Naive B cell (primary cell): ENCODE results near the gene HTR3B. TPM values are rescaled to one million over a fixed set of nuclear protein-coding genes. Genes with fewer than 3 reads are reported as not detected.
A peak's percentile ranks its signal among the peaks of the same experiment; 100 is the strongest.
"Not testable (repeated sequence)": the region's sequence is repeated elsewhere in the genome, so short reads cannot be mapped to it uniquely, and the experiment has no call there.

Source experiments
- ATAC-seq, 2 donors: fragments of 150-1000 bp; cut with Tn5 transposase; 2 replicates each; pipeline ENCODE4 v1.10.0; 2021; ENCODE audit warnings: low read depth in 2 of 2, mild to moderate bottlenecking in 2 of 2, moderate library complexity in 2 of 2
- DNase-seq: peaks from one replicate; pipeline ENCODE4 v3.0.0; 2022
- H3K27ac Mint-ChIP-seq, 6 donors: one replicate each; pipeline ENCODE4 v1.8.0; 2020 to 2022; ENCODE audit warnings: mild to moderate bottlenecking in 6 of 6, mixed read lengths in 6 of 6, moderate library complexity in 5 of 6, inconsistent platforms in 2 of 6
- H3K27me3 Mint-ChIP-seq, 3 donors: one replicate each; pipeline ENCODE4 v1.8.0; 2021 to 2022; ENCODE audit warnings: mixed read lengths in 3 of 3, mild to moderate bottlenecking in 1 of 3
- H3K36me3 Mint-ChIP-seq, 2 donors: one replicate each; pipeline ENCODE4 v1.8.0; 2020 to 2022; ENCODE audit warnings: mixed read lengths in 2 of 2, inconsistent platforms in 1 of 2, mild to moderate bottlenecking in 1 of 2
- H3K4me1 Mint-ChIP-seq, 3 donors: one replicate each; pipeline ENCODE4 v1.8.0; 2020 to 2022; ENCODE audit warnings: mixed read lengths in 3 of 3, inconsistent platforms in 1 of 3, mild to moderate bottlenecking in 1 of 3, moderate library complexity in 1 of 3
- H3K4me3 Mint-ChIP-seq, 8 donors: one replicate each; pipeline ENCODE4 v1.8.0; 2020 to 2022; ENCODE audit warnings: mild to moderate bottlenecking in 8 of 8, mixed read lengths in 8 of 8, moderate library complexity in 8 of 8, inconsistent platforms in 2 of 8
- H3K9me3 Mint-ChIP-seq, 7 donors: one replicate each; pipeline ENCODE4 v1.8.0; 2020 to 2022; ENCODE audit warnings: mixed read lengths in 7 of 7, mild to moderate bottlenecking in 5 of 7, inconsistent platforms in 2 of 7, moderate library complexity in 1 of 7
- polyA plus RNA-seq, 6 donors: library from polyadenylated mRNA; unstranded; fragments of 300-500 nt; fragmentation: Illumina TruSeq; gene quantifications; one replicate each; pipeline ENCODE4 v1.2.3, GENCODE V29; 2021; ENCODE audit warnings: low read depth in 6 of 6

The HTR3B gene
- polyA plus RNA-seq, 6 donors from 2014 or later = not detected

- not testable (repeated sequence) for DNase-seq, H3K27ac Mint-ChIP-seq, H3K4me3 Mint-ChIP-seq, H3K9me3 Mint-ChIP-seq, ATAC-seq, H3K36me3 Mint-ChIP-seq
- H3K4me1 Mint-ChIP-seq = peaks cover 0 to 12% (median 6%) of the 10 kb centered on the region in 3 donors
- peaks cover 12 to 35% (median 15%) of the 10 kb centered on the region in 3 donors for H3K27me3 Mint-ChIP-seq
Observed at GRCh38 chr11:113934193-113934592, 29.6 kb downstream of the HTR3B start.

- H3K27ac Mint-ChIP-seq = peak overlapping the region in 1 of 6 donors; percentile 25
- H3K27me3 Mint-ChIP-seq = peaks cover 12 to 34% (median 15%) of the 10 kb centered on the region in 3 donors
- peaks cover 0 to 2% (median 0%) of the 10 kb centered on the region in 7 donors for H3K9me3 Mint-ChIP-seq
- no peak for ATAC-seq
- no peak overlapping the region for H3K4me3 Mint-ChIP-seq
- DNase-seq = no peak
- H3K36me3 Mint-ChIP-seq = no peaks in the 10 kb centered on the region
- H3K4me1 Mint-ChIP-seq = peaks cover 0 to 12% (median 6%) of the 10 kb centered on the region in 3 donors
Observed at GRCh38 chr11:113934761-113935160, 30.2 kb downstream of the HTR3B start.

- DNase-seq (no peak), ATAC-seq (no peak)
- Mint-ChIP-seq H3K27ac (peak overlapping the region in 1 of 6 donors; percentile 34), H3K4me3 (no peak overlapping the region), H3K27me3 (peaks cover 13 to 30% (median 23%) of the 10 kb centered on the region in 3 donors), H3K9me3 (peaks cover 0 to 2% (median 0%) of the 10 kb centered on the region in 7 donors), H3K4me1 (peaks cover 0 to 15% (median 6%) of the 10 kb centered on the region in 3 donors), H3K36me3 (no peaks in the 10 kb centered on the region)
Observed at GRCh38 chr11:113935858-113936257, 31.3 kb downstream of the HTR3B start.

- H3K27ac Mint-ChIP-seq = peak overlapping the region in 2 of 6 donors; percentile 3 to 75
- ATAC-seq (no peak), DNase-seq (no peak)
- H3K4me1 Mint-ChIP-seq = peaks cover 6 to 15% (median 6%) of the 10 kb centered on the region in 3 donors
- peaks cover 13 to 25% (median 18%) of the 10 kb centered on the region in 3 donors for H3K27me3 Mint-ChIP-seq
- no peaks in the 10 kb centered on the region for H3K36me3 Mint-ChIP-seq
- no peak overlapping the region for H3K4me3 Mint-ChIP-seq
- peaks cover 0 to 2% (median 0%) of the 10 kb centered on the region in 7 donors for H3K9me3 Mint-ChIP-seq
Observed at GRCh38 chr11:113937918-113938317, 33.3 kb downstream of the HTR3B start.

GRCh38 chr11:113942256-113942655 lies 37.7 kb downstream of the HTR3B start:
- peak overlapping the region in 2 of 8 donors; percentile 37 to 51 for H3K4me3 Mint-ChIP-seq
- no peak overlapping the region for H3K27ac Mint-ChIP-seq
- H3K36me3 Mint-ChIP-seq = no peaks in the 10 kb centered on the region
- ATAC-seq (no peak), DNase-seq (no peak)
- H3K4me1 Mint-ChIP-seq = peaks cover 18 to 30% (median 20%) of the 10 kb centered on the region in 3 donors
- peaks cover 0 to 10% (median 5%) of the 10 kb centered on the region in 3 donors for H3K27me3 Mint-ChIP-seq
- peaks cover 0 to 2% (median 0%) of the 10 kb centered on the region in 7 donors for H3K9me3 Mint-ChIP-seq

- Mint-ChIP-seq H3K4me1 (peaks cover 29 to 52% (median 37%) of the 10 kb centered on the region in 3 donors), H3K4me3 (peak overlapping the region in 1 of 8 donors; percentile 55), H3K27ac (peak overlapping the region in 5 of 6 donors; percentile 13 to 88 (median 79))
- not testable (repeated sequence) for DNase-seq, ATAC-seq, H3K27me3 Mint-ChIP-seq, H3K36me3 Mint-ChIP-seq, H3K9me3 Mint-ChIP-seq
Observed at GRCh38 chr11:113946162-113946561, 41.6 kb downstream of the HTR3B start.

GRCh38 chr11:113947994-113948393 lies 43.4 kb downstream of the HTR3B start:
- H3K4me3 Mint-ChIP-seq = peak overlapping the region in 7 of 8 donors; percentile 3 to 83 (median 65)
- peak; percentile 85 to 87 for ATAC-seq
- H3K36me3 Mint-ChIP-seq = no peaks in the 10 kb centered on the region
- DNase-seq = peak; percentile 59
- peaks cover 29 to 46% (median 37%) of the 10 kb centered on the region in 3 donors for H3K4me1 Mint-ChIP-seq
- peak overlapping the region; percentile 74 to 96 (median 92) for H3K27ac Mint-ChIP-seq
- H3K9me3 Mint-ChIP-seq = peaks cover 0 to 2% (median 0%) of the 10 kb centered on the region in 7 donors
- peaks cover 0 to 14% (median 0%) of the 10 kb centered on the region in 3 donors for H3K27me3 Mint-ChIP-seq

- peaks cover 0 to 20% (median 0%) of the 10 kb centered on the region in 3 donors for H3K27me3 Mint-ChIP-seq
- no peak for ATAC-seq
- no peaks in the 10 kb centered on the region for H3K36me3 Mint-ChIP-seq
- no peak overlapping the region for H3K4me3 Mint-ChIP-seq
- peaks cover 0 to 2% (median 0%) of the 10 kb centered on the region in 7 donors for H3K9me3 Mint-ChIP-seq
- H3K4me1 Mint-ChIP-seq = peaks cover 29 to 38% (median 37%) of the 10 kb centered on the region in 3 donors
- H3K27ac Mint-ChIP-seq = peak overlapping the region; percentile 5 to 94 (median 83)
- no peak for DNase-seq
Observed at GRCh38 chr11:113949891-113950290, 45.3 kb downstream of the HTR3B start.

- H3K36me3 Mint-ChIP-seq = no peaks in the 10 kb centered on the region
- H3K4me3 Mint-ChIP-seq = no peak overlapping the region
- H3K27ac Mint-ChIP-seq = peak overlapping the region in 3 of 6 donors; percentile 44 to 82 (median 72)
- DNase-seq (no peak), ATAC-seq (no peak)
- peaks cover 0 to 23% (median 3%) of the 10 kb centered on the region in 3 donors for H3K27me3 Mint-ChIP-seq
- H3K9me3 Mint-ChIP-seq = peaks cover 0 to 2% (median 0%) of the 10 kb centered on the region in 7 donors
- peaks cover 19 to 29% (median 27%) of the 10 kb centered on the region in 3 donors for H3K4me1 Mint-ChIP-seq
Observed at GRCh38 chr11:113951537-113951936, 46.9 kb downstream of the HTR3B start.

- no peaks in the 10 kb centered on the region for H3K36me3 Mint-ChIP-seq
- H3K27ac Mint-ChIP-seq = no peak overlapping the region
- no peak overlapping the region for H3K4me3 Mint-ChIP-seq
- peaks cover 0 to 23% (median 3%) of the 10 kb centered on the region in 3 donors for H3K27me3 Mint-ChIP-seq
- DNase-seq (no peak), ATAC-seq (no peak)
- peaks cover 13 to 24% (median 21%) of the 10 kb centered on the region in 3 donors for H3K4me1 Mint-ChIP-seq
- H3K9me3 Mint-ChIP-seq = peaks cover 0 to 2% (median 0%) of the 10 kb centered on the region in 7 donors
Observed at GRCh38 chr11:113952070-113952469, 47.5 kb downstream of the HTR3B start.

GRCh38 chr11:113952588-113952987 lies 48.0 kb downstream of the HTR3B start:
- Mint-ChIP-seq H3K27ac (peak overlapping the region in 1 of 6 donors; percentile 7), H3K4me3 (no peak overlapping the region), H3K9me3 (peaks cover 0 to 2% (median 0%) of the 10 kb centered on the region in 7 donors), H3K27me3 (peaks cover 0 to 23% (median 3%) of the 10 kb centered on the region in 3 donors), H3K36me3 (no peaks in the 10 kb centered on the region), H3K4me1 (peaks cover 8 to 18% (median 16%) of the 10 kb centered on the region in 3 donors)
- ATAC-seq = no peak
- no peak for DNase-seq

GRCh38 chr11:113954235-113954634 lies 49.6 kb downstream of the HTR3B start:
- Mint-ChIP-seq H3K4me3 (no peak overlapping the region), H3K27me3 (peaks cover 0 to 34% (median 3%) of the 10 kb centered on the region in 3 donors)

GRCh38 chr11:113956986-113957385 lies 52.4 kb downstream of the HTR3B start:
- Mint-ChIP-seq H3K27ac (no peak overlapping the region), H3K36me3 (no peaks in the 10 kb centered on the region), H3K27me3 (peaks cover 0 to 26% (median 7%) of the 10 kb centered on the region in 3 donors), H3K4me3 (no peak overlapping the region), H3K4me1 (peaks cover 0 to 5% (median under 1%) of the 10 kb centered on the region in 3 donors), H3K9me3 (peaks cover 0 to 2% (median 0%) of the 10 kb centered on the region in 7 donors)
- ATAC-seq (no peak), DNase-seq (no peak)

More at GRCh38 chr11:113954235-113954634, 49.6 kb downstream of the HTR3B start:
- DNase-seq (no peak), ATAC-seq (no peak)
- H3K36me3 Mint-ChIP-seq = no peaks in the 10 kb centered on the region
- H3K27ac Mint-ChIP-seq = peak overlapping the region in 1 of 6 donors; percentile 63
- peaks cover 0 to 2% (median 0%) of the 10 kb centered on the region in 7 donors for H3K9me3 Mint-ChIP-seq
- peaks cover 0 to 11% (median 4%) of the 10 kb centered on the region in 3 donors for H3K4me1 Mint-ChIP-seq
